Panc1 (cell line): ENCODE results near the gene FAM20B. TPM values are rescaled to one million over a fixed set of nuclear protein-coding genes. Genes with fewer than 3 reads are reported as not detected.

Source experiments
- ATAC-seq: fragments of 200-7000 bp; cut with Tn5 transposase; 2 replicates; pipeline ENCODE4 v1.9.1; 2020; ENCODE audit warnings: mild to moderate bottlenecking, moderate library complexity
- Bru-seq: library from RNA; stranded (reverse); fragments of 400-500 nt; gene quantifications from one replicate; lab custom pipeline; 2021; lab: Mats Ljungman, UMichigan
- BruChase-seq, 2 experiments: library from RNA; stranded (reverse); fragments of 400-500 nt; gene quantifications; one replicate each; lab custom pipeline; 2021; lab: Mats Ljungman, UMichigan
- BruUV-seq: library from RNA; stranded (reverse); fragments of 400-500 nt; replicated peaks from 2 replicates; lab custom pipeline; 2021; lab: Mats Ljungman, UMichigan
- CTCF ChIA-PET: fragments of 300-600 bp; sonication (Branson Sonifier 250); formaldehyde crosslinking; loops from one replicate; lab custom pipeline; 2022; ENCODE audit warnings: antibody characterized with exemption; lab: Charles Lee
- POLR2A ChIA-PET: fragments of 300-600 bp; sonication (Branson Sonifier 250); formaldehyde crosslinking; loops from one replicate; lab custom pipeline; 2022; ENCODE audit warnings: antibody characterized with exemption; lab: Charles Lee
- DNase-seq: peaks from one replicate; pipeline ENCODE4 v3.0.0-alpha.2; 2010; ENCODE audit warnings: low read depth, low spot score
- H3K27ac ChIP-seq: 2 replicates; pipeline ENCODE4 v1.5.1; 2011; ENCODE audit warnings: mild to moderate bottlenecking, low read length, inconsistent platforms
- H3K27me3 ChIP-seq: fragments of 200-500 bp; sonication (Bioruptor generic); 2 replicates; pipeline ENCODE4 v1.6.0; 2014; ENCODE audit warnings: low read length, inconsistent platforms; ENCODE audit not compliant: control insufficient read depth, insufficient read depth
- H3K36me3 ChIP-seq: fragments of 200-500 bp; sonication (Bioruptor generic); 2 replicates; pipeline ENCODE4 v1.5.1; 2014; ENCODE audit warnings: inconsistent platforms, mild to moderate bottlenecking, low read length, moderate library complexity; ENCODE audit not compliant: control insufficient read depth, insufficient read depth
- H3K4me1 ChIP-seq: 2 replicates; pipeline ENCODE4 v1.5.1; 2011; ENCODE audit warnings: inconsistent platforms, mild to moderate bottlenecking, low read length, moderate library complexity; ENCODE audit not compliant: control insufficient read depth, insufficient read depth
- H3K4me3 ChIP-seq, 2 experiments: 2 replicates each; pipeline ENCODE4 v1.5.1; 2011 to 2012; ENCODE audit warnings: low read depth in 2 of 2, low read length in 2 of 2, mild to moderate bottlenecking in 2 of 2, inconsistent platforms in 1 of 2, moderate library complexity in 1 of 2
- H3K9me3 ChIP-seq: fragments of 200-500 bp; sonication (Bioruptor generic); 2 replicates; pipeline ENCODE4 v1.5.1; 2014; ENCODE audit warnings: low read depth, mild to moderate bottlenecking, inconsistent platforms, low read length, moderate library complexity; ENCODE audit not compliant: control insufficient read depth, insufficient read depth
- POLR2AphosphoS5 ChIP-seq: IDR thresholded peaks from 2 replicates; pipeline ENCODE4 v1.6.1; 2012; ENCODE audit warnings: mild to moderate bottlenecking, low read depth, low read length, moderate library complexity
- SIN3A ChIP-seq: IDR thresholded peaks from 2 replicates; pipeline ENCODE4 v1.6.1; 2012; ENCODE audit warnings: low read depth, mild to moderate bottlenecking, low read length, moderate library complexity, borderline replicate concordance; ENCODE audit not compliant: insufficient read depth
- TCF7L2 ChIP-seq: IDR thresholded peaks from 2 replicates; pipeline ENCODE4 v1.6.1; 2011; ENCODE audit warnings: mild to moderate bottlenecking, low read depth, low read length, inconsistent platforms
- in situ Hi-C: cut with HindIII; loops from 2 replicates; pipeline ENCODE4 v1.10.0; 2016; ENCODE audit warnings: low sequenced_read_pairs, low pct_unique_long_range_greater_than_20kb
- intact Hi-C: fragments of 100-400 bp; cut with micrococcal nuclease; formaldehyde crosslinking; loops from one replicate; pipeline ENCODE4 v1.10.0; 2022; ENCODE audit not compliant: unreplicated experiment
- long read RNA-seq: library from polyadenylated mRNA; unstranded; transcript quantifications from one replicate; pipeline ENCODE4 v2.0.0, GENCODE V29; 2021; ENCODE audit not compliant: unreplicated experiment
- polyA plus RNA-seq: library from polyadenylated mRNA; unstranded; fragments of >200 nt; gene quantifications from one replicate; pipeline ENCODE4 v1.2.1, GENCODE V29; 2012; ENCODE audit warnings: missing spikeins; ENCODE audit not compliant: insufficient read length
- total RNA-seq: library from RNA; stranded (reverse); gene quantifications from one replicate; pipeline ENCODE4 v1.2.1, GENCODE V29; 2021; ENCODE audit not compliant: unreplicated experiment
- TF ChIP-seq, protein P1 (sequence below), 2 experiments: IDR thresholded peaks; 2 replicates each; pipeline ENCODE4 v1.6.1; 2011 to 2012; ENCODE audit warnings: low read depth in 2 of 2, control low read depth in 1 of 2, low read length in 1 of 2, mild to moderate bottlenecking in 1 of 2, moderate library complexity in 1 of 2; ENCODE audit not compliant: insufficient read depth in 1 of 2
- TF ChIP-seq, protein P2 (sequence below): fragments of 450-650 bp; IDR thresholded peaks from 2 replicates; pipeline ENCODE4 v1.5.1; 2017; ENCODE audit warnings: mild to moderate bottlenecking

FAM20B gene, protein sequence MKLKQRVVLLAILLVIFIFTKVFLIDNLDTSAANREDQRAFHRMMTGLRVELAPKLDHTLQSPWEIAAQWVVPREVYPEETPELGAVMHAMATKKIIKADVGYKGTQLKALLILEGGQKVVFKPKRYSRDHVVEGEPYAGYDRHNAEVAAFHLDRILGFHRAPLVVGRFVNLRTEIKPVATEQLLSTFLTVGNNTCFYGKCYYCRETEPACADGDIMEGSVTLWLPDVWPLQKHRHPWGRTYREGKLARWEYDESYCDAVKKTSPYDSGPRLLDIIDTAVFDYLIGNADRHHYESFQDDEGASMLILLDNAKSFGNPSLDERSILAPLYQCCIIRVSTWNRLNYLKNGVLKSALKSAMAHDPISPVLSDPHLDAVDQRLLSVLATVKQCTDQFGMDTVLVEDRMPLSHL
- total RNA-seq = 49.9 TPM
- 11.1 TPM for polyA plus RNA-seq
- Bru-seq, nascent RNA = percentile 82 among the genes with signal in this experiment
- percentile 83 among the genes with signal in this experiment for BruChase-seq, experiment 1, labeled RNA remaining after a 2-hour chase
- percentile 92 among the genes with signal in this experiment for BruChase-seq, experiment 2, labeled RNA remaining after a 6-hour chase
- long read RNA-seq, full-length matches to known transcripts = 8 of 32 reads
- long read RNA-seq, partial matches to known transcripts = 5 of 32 reads
- long read RNA-seq, other reads (novel, unspliced or antisense) = 19 of 32 reads

DNA sequence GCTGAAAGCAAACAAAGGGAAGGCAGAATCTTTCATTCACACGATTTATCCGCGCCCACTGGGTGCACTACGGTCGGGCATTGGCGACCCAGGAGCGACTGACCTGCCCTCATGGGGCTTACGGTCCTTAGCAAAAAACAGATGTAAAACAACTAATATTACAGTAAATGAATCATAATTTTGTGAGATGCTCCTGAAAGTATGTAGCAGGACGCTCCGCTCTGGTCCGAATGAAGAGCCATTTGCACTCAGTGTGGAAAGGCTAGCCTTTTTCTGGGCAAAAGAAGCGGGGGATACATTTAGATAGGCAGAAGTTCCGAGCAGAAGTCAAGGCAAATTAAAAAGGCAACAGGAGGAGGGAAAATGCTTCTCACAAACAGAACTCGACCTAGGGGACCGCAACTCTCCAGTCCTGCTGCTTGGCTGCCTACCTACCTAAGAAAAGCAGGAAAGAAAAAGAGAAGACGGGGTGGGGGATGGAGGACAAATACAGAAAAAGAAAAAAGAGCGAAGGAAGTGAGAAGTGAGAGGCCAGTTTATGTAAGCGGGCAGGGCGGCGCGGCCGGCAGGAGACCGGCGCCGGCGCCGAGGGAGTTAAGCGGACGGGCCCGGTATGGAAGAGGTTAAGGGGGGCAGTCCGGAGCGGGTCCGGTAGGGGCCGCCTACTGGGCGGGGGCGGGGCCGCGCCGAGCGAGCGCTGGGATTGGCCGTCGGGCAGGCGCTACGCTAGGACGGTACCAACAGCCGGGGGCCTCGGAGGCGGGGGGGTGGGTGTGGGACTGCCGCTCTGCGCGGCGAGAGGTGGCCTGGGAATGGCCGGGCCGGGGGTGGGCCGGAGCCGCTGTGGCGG is at the start of gene FAM20B:
TSS of gene FAM20B (plus strand) at position 770 of the 850 bp plus-strand sequence. CDS start 17,954 bp downstream, outside the sequence.
- Histone ChIP-seq H3K4me3 (peak within 1 kb of the TSS; percentile 88), H3K36me3 (no peaks in the 10 kb centered on the region; the same call in 1 of the 2 replicates), H3K4me1 (peaks cover 29% of the 10 kb centered on the region), H3K27ac (peak within 1 kb of the TSS; percentile 95), H3K27me3 (no peaks in the 10 kb centered on the region), H3K9me3 (no peaks in the 10 kb centered on the region)
- CTCF ChIA-PET = no interaction called here
- ATAC-seq (peak; percentile 91), DNase-seq (no peak)
- in situ Hi-C loops = no loop called here
- TF ChIP-seq POLR2AphosphoS5 = no peak; the same call in 1 of the 2 replicates
- no peak for TF ChIP-seq TCF7L2
- TF ChIP-seq, protein P1, sequence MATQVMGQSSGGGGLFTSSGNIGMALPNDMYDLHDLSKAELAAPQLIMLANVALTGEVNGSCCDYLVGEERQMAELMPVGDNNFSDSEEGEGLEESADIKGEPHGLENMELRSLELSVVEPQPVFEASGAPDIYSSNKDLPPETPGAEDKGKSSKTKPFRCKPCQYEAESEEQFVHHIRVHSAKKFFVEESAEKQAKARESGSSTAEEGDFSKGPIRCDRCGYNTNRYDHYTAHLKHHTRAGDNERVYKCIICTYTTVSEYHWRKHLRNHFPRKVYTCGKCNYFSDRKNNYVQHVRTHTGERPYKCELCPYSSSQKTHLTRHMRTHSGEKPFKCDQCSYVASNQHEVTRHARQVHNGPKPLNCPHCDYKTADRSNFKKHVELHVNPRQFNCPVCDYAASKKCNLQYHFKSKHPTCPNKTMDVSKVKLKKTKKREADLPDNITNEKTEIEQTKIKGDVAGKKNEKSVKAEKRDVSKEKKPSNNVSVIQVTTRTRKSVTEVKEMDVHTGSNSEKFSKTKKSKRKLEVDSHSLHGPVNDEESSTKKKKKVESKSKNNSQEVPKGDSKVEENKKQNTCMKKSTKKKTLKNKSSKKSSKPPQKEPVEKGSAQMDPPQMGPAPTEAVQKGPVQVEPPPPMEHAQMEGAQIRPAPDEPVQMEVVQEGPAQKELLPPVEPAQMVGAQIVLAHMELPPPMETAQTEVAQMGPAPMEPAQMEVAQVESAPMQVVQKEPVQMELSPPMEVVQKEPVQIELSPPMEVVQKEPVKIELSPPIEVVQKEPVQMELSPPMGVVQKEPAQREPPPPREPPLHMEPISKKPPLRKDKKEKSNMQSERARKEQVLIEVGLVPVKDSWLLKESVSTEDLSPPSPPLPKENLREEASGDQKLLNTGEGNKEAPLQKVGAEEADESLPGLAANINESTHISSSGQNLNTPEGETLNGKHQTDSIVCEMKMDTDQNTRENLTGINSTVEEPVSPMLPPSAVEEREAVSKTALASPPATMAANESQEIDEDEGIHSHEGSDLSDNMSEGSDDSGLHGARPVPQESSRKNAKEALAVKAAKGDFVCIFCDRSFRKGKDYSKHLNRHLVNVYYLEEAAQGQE (IDR thresholded peaks at IDR 0.05; ENCODE audit: insufficient read depth in 1 of 2, low read depth in 2 of 2, low read length in 1 of 2) = no peak
- intact Hi-C loops = no loop called here
- BruUV-seq = no TSS peak
- POLR2A ChIA-PET = no interaction called here

DNA sequence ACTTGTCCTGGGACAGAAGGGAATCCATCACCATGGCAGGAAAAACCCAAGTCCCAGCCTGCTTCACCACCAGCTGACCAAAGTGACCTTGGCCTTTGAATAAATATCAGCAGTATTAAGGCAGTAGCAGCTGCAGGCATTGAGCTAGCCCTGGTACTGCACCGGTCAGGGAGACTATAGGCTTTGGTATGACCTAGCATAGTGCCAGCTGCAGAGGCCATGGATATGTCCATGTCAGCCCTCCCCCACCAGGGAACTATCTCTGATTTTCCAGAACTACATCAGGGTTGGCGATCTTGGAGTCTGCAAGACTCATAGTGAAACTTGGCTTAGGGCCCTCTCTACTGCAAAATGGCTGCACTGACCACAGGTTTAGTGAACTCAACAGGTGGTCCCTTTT is 49.2 kb upstream of the FAM20B start:
- no TSS peak for BruUV-seq
- TF ChIP-seq TCF7L2 = no peak
- TF ChIP-seq, protein P1 (IDR thresholded peaks at IDR 0.05; ENCODE audit: insufficient read depth in 1 of 2, low read depth in 2 of 2, low read length in 1 of 2) = no peak
- TF ChIP-seq, protein P2, sequence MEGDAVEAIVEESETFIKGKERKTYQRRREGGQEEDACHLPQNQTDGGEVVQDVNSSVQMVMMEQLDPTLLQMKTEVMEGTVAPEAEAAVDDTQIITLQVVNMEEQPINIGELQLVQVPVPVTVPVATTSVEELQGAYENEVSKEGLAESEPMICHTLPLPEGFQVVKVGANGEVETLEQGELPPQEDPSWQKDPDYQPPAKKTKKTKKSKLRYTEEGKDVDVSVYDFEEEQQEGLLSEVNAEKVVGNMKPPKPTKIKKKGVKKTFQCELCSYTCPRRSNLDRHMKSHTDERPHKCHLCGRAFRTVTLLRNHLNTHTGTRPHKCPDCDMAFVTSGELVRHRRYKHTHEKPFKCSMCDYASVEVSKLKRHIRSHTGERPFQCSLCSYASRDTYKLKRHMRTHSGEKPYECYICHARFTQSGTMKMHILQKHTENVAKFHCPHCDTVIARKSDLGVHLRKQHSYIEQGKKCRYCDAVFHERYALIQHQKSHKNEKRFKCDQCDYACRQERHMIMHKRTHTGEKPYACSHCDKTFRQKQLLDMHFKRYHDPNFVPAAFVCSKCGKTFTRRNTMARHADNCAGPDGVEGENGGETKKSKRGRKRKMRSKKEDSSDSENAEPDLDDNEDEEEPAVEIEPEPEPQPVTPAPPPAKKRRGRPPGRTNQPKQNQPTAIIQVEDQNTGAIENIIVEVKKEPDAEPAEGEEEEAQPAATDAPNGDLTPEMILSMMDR = no peak
- TF ChIP-seq POLR2AphosphoS5 = no peak
- no peak for TF ChIP-seq SIN3A
- DNase-seq = no peak
- no peak for ATAC-seq
- H3K9me3 ChIP-seq = no peaks in the 10 kb centered on the region
- POLR2A ChIA-PET = no interaction called here
- no peaks in the 10 kb centered on the region for H3K36me3 ChIP-seq
- in situ Hi-C loops (no loop called here), intact Hi-C loops (no loop called here)
- H3K4me3 ChIP-seq = no peak overlapping the region
- H3K27ac ChIP-seq = no peak overlapping the region
- CTCF ChIA-PET = no interaction called here
- H3K27me3 ChIP-seq = no peaks in the 10 kb centered on the region
- no peaks in the 10 kb centered on the region for H3K4me1 ChIP-seq
